B cell (primary cell): ENCODE measurements around the gene ROBO2.

Source experiments
- EZH2 ChIP-seq: IDR thresholded peaks from 2 replicates; pipeline ENCODE4 v1.6.1; 2012; ENCODE audit warnings: borderline replicate concordance, low read depth, mild to moderate bottlenecking, moderate library complexity, low read length; ENCODE audit not compliant: insufficient read depth, poor library complexity, severe bottlenecking
- TF ChIP-seq, protein P1 (sequence below): fragments of 200-600 bp; IDR thresholded peaks from one replicate; pipeline ENCODE4 v1.8.0; 2022; ENCODE audit warnings: antibody characterized with exemption, mild to moderate bottlenecking

DNA sequence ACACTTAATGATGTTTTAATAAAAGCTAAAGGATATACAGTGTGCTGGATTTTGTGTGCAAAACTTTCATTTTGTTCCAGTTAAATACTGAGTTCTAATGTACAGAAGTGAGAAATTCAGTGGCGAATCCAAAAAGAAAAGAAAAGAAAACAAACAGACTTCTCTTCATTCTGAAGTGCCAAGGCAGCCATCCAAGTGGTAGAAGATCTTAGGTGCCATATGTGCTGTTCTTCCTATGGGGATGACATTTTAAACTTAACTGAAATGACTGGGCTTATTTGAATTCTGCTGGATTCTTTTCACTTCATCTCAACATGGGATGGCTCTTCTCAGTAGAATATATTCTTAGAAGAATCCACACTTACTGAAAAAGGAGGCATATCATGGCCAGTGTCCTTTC is 416.5 kb downstream of the ROBO2 start:
- TF ChIP-seq, protein P1, sequence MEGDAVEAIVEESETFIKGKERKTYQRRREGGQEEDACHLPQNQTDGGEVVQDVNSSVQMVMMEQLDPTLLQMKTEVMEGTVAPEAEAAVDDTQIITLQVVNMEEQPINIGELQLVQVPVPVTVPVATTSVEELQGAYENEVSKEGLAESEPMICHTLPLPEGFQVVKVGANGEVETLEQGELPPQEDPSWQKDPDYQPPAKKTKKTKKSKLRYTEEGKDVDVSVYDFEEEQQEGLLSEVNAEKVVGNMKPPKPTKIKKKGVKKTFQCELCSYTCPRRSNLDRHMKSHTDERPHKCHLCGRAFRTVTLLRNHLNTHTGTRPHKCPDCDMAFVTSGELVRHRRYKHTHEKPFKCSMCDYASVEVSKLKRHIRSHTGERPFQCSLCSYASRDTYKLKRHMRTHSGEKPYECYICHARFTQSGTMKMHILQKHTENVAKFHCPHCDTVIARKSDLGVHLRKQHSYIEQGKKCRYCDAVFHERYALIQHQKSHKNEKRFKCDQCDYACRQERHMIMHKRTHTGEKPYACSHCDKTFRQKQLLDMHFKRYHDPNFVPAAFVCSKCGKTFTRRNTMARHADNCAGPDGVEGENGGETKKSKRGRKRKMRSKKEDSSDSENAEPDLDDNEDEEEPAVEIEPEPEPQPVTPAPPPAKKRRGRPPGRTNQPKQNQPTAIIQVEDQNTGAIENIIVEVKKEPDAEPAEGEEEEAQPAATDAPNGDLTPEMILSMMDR: no peak
- TF ChIP-seq EZH2: no peak
